NCI-H1417 (cell line): ENCODE measurements around the gene LYZL2.
"Not testable (repeated sequence)": the region's sequence is repeated elsewhere in the genome, so short reads cannot be mapped to it uniquely, and the experiment has no call there.

ENCODE experiments used
- DNase-seq, 3 experiments: peaks; one replicate each; lab custom pipeline; 2025; lab: John Stamatoyannopoulos, UW

The LYZL2 gene

GRCh38 chr10:30594077-30594476 is 35.5 kb downstream of the LYZL2 start:
- DNase-seq: no peak

- DNase-seq: not testable (repeated sequence)
These were observed 36.8 kb downstream of the LYZL2 start for GRCh38 chr10:30592770-30593169.

GRCh38 chr10:30591249-30591670 is 38.3 kb downstream of the LYZL2 start:
- DNase-seq: peak; percentile 15 to 75 (median 19)

- no peak for DNase-seq
These were observed 40.1 kb downstream of the LYZL2 start for GRCh38 chr10:30589441-30589840.

GRCh38 chr10:30587522-30588031 is 42.0 kb downstream of the LYZL2 start:
- no peak for DNase-seq

- DNase-seq: no peak
These were observed 42.7 kb downstream of the LYZL2 start for GRCh38 chr10:30586828-30587227.

- no peak for DNase-seq
These were observed 45.7 kb downstream of the LYZL2 start for GRCh38 chr10:30583778-30584415.

GRCh38 chr10:30581779-30582380 is 47.7 kb downstream of the LYZL2 start:
- DNase-seq: peak in 2 of 3 experiments; percentile 17 to 36

GRCh38 chr10:30580676-30581075 is 48.9 kb downstream of the LYZL2 start:
- no peak for DNase-seq

GRCh38 chr10:30580241-30580640 is 49.3 kb downstream of the LYZL2 start:
- no peak for DNase-seq

GRCh38 chr10:30579574-30579973 is 50.0 kb downstream of the LYZL2 start:
- no peak for DNase-seq

- DNase-seq: no peak
These were observed 52.5 kb downstream of the LYZL2 start for GRCh38 chr10:30577048-30577447.

GRCh38 chr10:30576641-30577040 is 52.9 kb downstream of the LYZL2 start:
- DNase-seq: no peak

GRCh38 chr10:30574432-30574796 is 55.1 kb downstream of the LYZL2 start:
- DNase-seq: no peak

GRCh38 chr10:30573721-30574431 is 55.7 kb downstream of the LYZL2 start:
- no peak for DNase-seq

- no peak for DNase-seq
These were observed 64.1 kb downstream of the LYZL2 start for GRCh38 chr10:30565449-30565848.

GRCh38 chr10:30562787-30563186 is 66.8 kb downstream of the LYZL2 start:
- no peak for DNase-seq
